ENCODE results near the gene ABHD11.

DNA sequence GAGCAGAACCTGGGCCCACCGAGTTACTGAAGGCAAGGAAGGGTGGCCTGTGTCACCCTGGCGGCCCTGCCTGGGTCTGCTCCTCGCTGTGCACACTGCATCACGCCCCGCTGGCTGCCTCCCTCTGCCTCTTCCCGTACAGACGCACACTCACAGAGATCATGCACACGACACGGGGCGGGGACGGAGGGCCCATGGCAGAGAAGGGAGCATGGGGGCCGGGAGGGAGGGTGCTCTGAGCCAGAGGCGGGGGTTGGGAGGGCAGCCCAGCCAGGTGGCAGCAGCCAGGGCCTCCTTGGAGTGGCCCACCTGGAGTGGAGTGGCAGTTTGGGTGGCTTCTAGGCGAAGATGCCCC lies 38.6 kb downstream of the ABHD11 start:
- TF ChIP-seq EZH2 (IDR thresholded peaks at IDR 0.05; ENCODE audit: low read length), result no peak
- TF ChIP-seq, protein P1, sequence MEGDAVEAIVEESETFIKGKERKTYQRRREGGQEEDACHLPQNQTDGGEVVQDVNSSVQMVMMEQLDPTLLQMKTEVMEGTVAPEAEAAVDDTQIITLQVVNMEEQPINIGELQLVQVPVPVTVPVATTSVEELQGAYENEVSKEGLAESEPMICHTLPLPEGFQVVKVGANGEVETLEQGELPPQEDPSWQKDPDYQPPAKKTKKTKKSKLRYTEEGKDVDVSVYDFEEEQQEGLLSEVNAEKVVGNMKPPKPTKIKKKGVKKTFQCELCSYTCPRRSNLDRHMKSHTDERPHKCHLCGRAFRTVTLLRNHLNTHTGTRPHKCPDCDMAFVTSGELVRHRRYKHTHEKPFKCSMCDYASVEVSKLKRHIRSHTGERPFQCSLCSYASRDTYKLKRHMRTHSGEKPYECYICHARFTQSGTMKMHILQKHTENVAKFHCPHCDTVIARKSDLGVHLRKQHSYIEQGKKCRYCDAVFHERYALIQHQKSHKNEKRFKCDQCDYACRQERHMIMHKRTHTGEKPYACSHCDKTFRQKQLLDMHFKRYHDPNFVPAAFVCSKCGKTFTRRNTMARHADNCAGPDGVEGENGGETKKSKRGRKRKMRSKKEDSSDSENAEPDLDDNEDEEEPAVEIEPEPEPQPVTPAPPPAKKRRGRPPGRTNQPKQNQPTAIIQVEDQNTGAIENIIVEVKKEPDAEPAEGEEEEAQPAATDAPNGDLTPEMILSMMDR (optimal IDR thresholded peaks at IDR 0.05 in 1 of 3, IDR thresholded peaks at IDR 0.05 in 1 of 3, conservative IDR thresholded peaks at IDR 0.05 in 1 of 3; ENCODE audit: extremely low read depth in 1 of 3, insufficient read depth in 2 of 3, low read length in 3 of 3), result no peak
